ENCODE results near the gene KLHDC8B. TPM values are rescaled to one million over a fixed set of nuclear protein-coding genes. Genes with fewer than 3 reads are reported as not detected.

KLHDC8B gene
- 19.8 and 27.7 TPM in 2 replicates for total RNA-seq (2014; rRNA removed; shearing (Covaris generic))

GRCh38 chr3:49171119-49171774 is at the start of gene KLHDC8B:
TSS of gene KLHDC8B (plus strand) at chr3:49171598. CDS start at chr3:49172770, 1,172 bp downstream.
- peak; percentile 99 for DNase-seq
- Histone ChIP-seq H3K27me3 (ENCODE audit: control insufficient read depth, insufficient read depth, low read length) (peaks cover 4% of the 10 kb centered on the region; the same call in 1 of the 2 replicates), H3K36me3 (replicated peaks; ENCODE audit: control insufficient read depth, insufficient read depth, low read length) (no peaks in the 10 kb centered on the region), H3K4me3 (ENCODE audit: insufficient read depth, low read depth, low read length) (peak within 1 kb of the TSS; percentile 62)

GRCh38 chr3:49122022-49122421 is 49.4 kb upstream of the KLHDC8B start:
- H3K36me3 ChIP-seq (replicated peaks; ENCODE audit: control insufficient read depth, insufficient read depth, low read length): peaks cover 23% of the 10 kb centered on the region

GRCh38 chr3:49122451-49122850 is 48.9 kb upstream of the KLHDC8B start:
- no peak for DNase-seq
- Histone ChIP-seq H3K27me3 (ENCODE audit: control insufficient read depth, insufficient read depth, low read length) (no peaks in the 10 kb centered on the region), H3K4me3 (ENCODE audit: insufficient read depth, low read depth, low read length) (no peak overlapping the region), H3K36me3 (replicated peaks; ENCODE audit: control insufficient read depth, insufficient read depth, low read length) (peaks cover 19% of the 10 kb centered on the region)

More at GRCh38 chr3:49122022-49122421, 49.4 kb upstream of the KLHDC8B start:
- no peak for DNase-seq
- Histone ChIP-seq H3K4me3 (ENCODE audit: insufficient read depth, low read depth, low read length) (no peak overlapping the region), H3K27me3 (ENCODE audit: control insufficient read depth, insufficient read depth, low read length) (no peaks in the 10 kb centered on the region)

- no peaks in the 10 kb centered on the region for H3K27me3 ChIP-seq (ENCODE audit: control insufficient read depth, insufficient read depth, low read length)
- DNase-seq: no peak
- no peak overlapping the region for H3K4me3 ChIP-seq (ENCODE audit: insufficient read depth, low read depth, low read length)
- peaks cover 13% of the 10 kb centered on the region for H3K36me3 ChIP-seq (replicated peaks; ENCODE audit: control insufficient read depth, insufficient read depth, low read length)
Observed at GRCh38 chr3:49122886-49123545, 48.4 kb upstream of the KLHDC8B start.

- peaks cover 12% of the 10 kb centered on the region for H3K36me3 ChIP-seq (replicated peaks; ENCODE audit: control insufficient read depth, insufficient read depth, low read length)
- H3K27me3 ChIP-seq (ENCODE audit: control insufficient read depth, insufficient read depth, low read length): no peaks in the 10 kb centered on the region
- no peak for DNase-seq
- H3K4me3 ChIP-seq (ENCODE audit: insufficient read depth, low read depth, low read length): no peak overlapping the region
Observed at GRCh38 chr3:49123687-49124086, 47.7 kb upstream of the KLHDC8B start.

- H3K4me3 ChIP-seq (ENCODE audit: insufficient read depth, low read depth, low read length): no peak overlapping the region
- peaks cover 10% of the 10 kb centered on the region for H3K36me3 ChIP-seq (replicated peaks; ENCODE audit: control insufficient read depth, insufficient read depth, low read length)
- DNase-seq: no peak
- no peaks in the 10 kb centered on the region for H3K27me3 ChIP-seq (ENCODE audit: control insufficient read depth, insufficient read depth, low read length)
Observed at GRCh38 chr3:49124203-49124602, 47.2 kb upstream of the KLHDC8B start.

GRCh38 chr3:49124991-49125670 is 46.3 kb upstream of the KLHDC8B start:
- no peak overlapping the region for H3K4me3 ChIP-seq (ENCODE audit: insufficient read depth, low read depth, low read length)
- H3K36me3 ChIP-seq (replicated peaks; ENCODE audit: control insufficient read depth, insufficient read depth, low read length): peaks cover 10% of the 10 kb centered on the region
- H3K27me3 ChIP-seq (ENCODE audit: control insufficient read depth, insufficient read depth, low read length): no peaks in the 10 kb centered on the region
- peak; percentile 69 for DNase-seq

- Histone ChIP-seq H3K4me3 (ENCODE audit: insufficient read depth, low read depth, low read length) (no peak overlapping the region), H3K36me3 (replicated peaks; ENCODE audit: control insufficient read depth, insufficient read depth, low read length) (no peaks in the 10 kb centered on the region; the same call in 1 of the 2 replicates)
Observed at GRCh38 chr3:49131040-49131439, 40.4 kb upstream of the KLHDC8B start.

GRCh38 chr3:49131576-49131975 is 39.8 kb upstream of the KLHDC8B start:
- Histone ChIP-seq H3K36me3 (replicated peaks; ENCODE audit: control insufficient read depth, insufficient read depth, low read length) (no peaks in the 10 kb centered on the region; the same call in 1 of the 2 replicates), H3K4me3 (ENCODE audit: insufficient read depth, low read depth, low read length) (no peak overlapping the region), H3K27me3 (ENCODE audit: control insufficient read depth, insufficient read depth, low read length) (no peaks in the 10 kb centered on the region)
- DNase-seq: no peak

More at GRCh38 chr3:49131040-49131439, 40.4 kb upstream of the KLHDC8B start:
- H3K27me3 ChIP-seq (ENCODE audit: control insufficient read depth, insufficient read depth, low read length): no peaks in the 10 kb centered on the region
- DNase-seq: no peak

GRCh38 chr3:49132073-49132436 is 39.3 kb upstream of the KLHDC8B start:
- Histone ChIP-seq H3K27me3 (ENCODE audit: control insufficient read depth, insufficient read depth, low read length) (no peaks in the 10 kb centered on the region), H3K36me3 (replicated peaks; ENCODE audit: control insufficient read depth, insufficient read depth, low read length) (no peaks in the 10 kb centered on the region; the same call in 1 of the 2 replicates), H3K4me3 (ENCODE audit: insufficient read depth, low read depth, low read length) (peak overlapping the region; percentile 71)
- no peak for DNase-seq

GRCh38 chr3:49132437-49133225 is 38.8 kb upstream of the KLHDC8B start, which contains the start of gene LAMB2:
TSS of gene LAMB2 (minus strand) at chr3:49133050. CDS start at chr3:49132867, 183 bp downstream.
- no peaks in the 10 kb centered on the region for H3K27me3 ChIP-seq (ENCODE audit: control insufficient read depth, insufficient read depth, low read length)
- peak within 1 kb of the TSS; percentile 71 for H3K4me3 ChIP-seq (ENCODE audit: insufficient read depth, low read depth, low read length)
- H3K36me3 ChIP-seq (replicated peaks; ENCODE audit: control insufficient read depth, insufficient read depth, low read length): no peaks in the 10 kb centered on the region; the same call in 1 of the 2 replicates
- peak; percentile 94 for DNase-seq

- Histone ChIP-seq H3K4me3 (ENCODE audit: insufficient read depth, low read depth, low read length) (peak overlapping the region; percentile 71), H3K27me3 (ENCODE audit: control insufficient read depth, insufficient read depth, low read length) (no peaks in the 10 kb centered on the region), H3K36me3 (replicated peaks; ENCODE audit: control insufficient read depth, insufficient read depth, low read length) (no peaks in the 10 kb centered on the region; the same call in 1 of the 2 replicates)
- DNase-seq: peak; percentile 94
Observed at GRCh38 chr3:49133226-49133951, 38.0 kb upstream of the KLHDC8B start.

- H3K27me3 ChIP-seq (ENCODE audit: control insufficient read depth, insufficient read depth, low read length): no peaks in the 10 kb centered on the region
- H3K36me3 ChIP-seq (replicated peaks; ENCODE audit: control insufficient read depth, insufficient read depth, low read length): no peaks in the 10 kb centered on the region; the same call in 1 of the 2 replicates
- DNase-seq: peak; percentile 72
- H3K4me3 ChIP-seq (ENCODE audit: insufficient read depth, low read depth, low read length): no peak overlapping the region
Observed at GRCh38 chr3:49134471-49135265, 36.7 kb upstream of the KLHDC8B start.
